Esophagus muscularis mucosa (tissue), 4 donors: ENCODE measurements around the gene GNB1. TPM values are rescaled to one million over a fixed set of nuclear protein-coding genes. Genes with fewer than 3 reads are reported as not detected.
A peak's percentile ranks its signal among the peaks of the same experiment; 100 is the strongest.

Source experiments
- DNase-seq: peaks from one replicate; pipeline ENCODE4 v3.0.0-alpha.2; 2017; ENCODE audit errors: extremely low spot score
- H3K27ac ChIP-seq, 4 donors: fragments of 200-600 bp; sonication (generic); replicated peaks in 1 of 4; 1 replicate in 3 of 4; 2 replicates in 1 of 4; pipeline ENCODE4 v1.5.1; 2016 to 2019; ENCODE audit warnings: mild to moderate bottlenecking in 1 of 4
- H3K27me3 ChIP-seq, 4 donors: fragments of 200-600 bp; sonication (generic); one replicate each; pipeline versions ENCODE4 v1.5.1 to v1.6.0; 2016 to 2019
- H3K36me3 ChIP-seq, 4 donors: fragments of 200-600 bp; sonication (generic); one replicate each; pipeline ENCODE4 v1.5.1; 2016 to 2019
- H3K4me1 ChIP-seq, 4 donors: fragments of 200-600 bp; sonication (generic); one replicate each; pipeline ENCODE4 v1.5.1; 2016 to 2019
- H3K4me3 ChIP-seq, 4 donors: fragments of 200-600 bp; sonication (generic); 1 replicate in 2 of 4; 2 replicates in 2 of 4; pipeline ENCODE4 v1.5.1; 2016 to 2019; ENCODE audit warnings: mild to moderate bottlenecking in 4 of 4, moderate library complexity in 1 of 4
- H3K9me3 ChIP-seq, 4 donors: fragments of 200-600 bp; sonication (generic); 1 replicate in 3 of 4; 2 replicates in 1 of 4; pipeline ENCODE4 v1.5.1; 2016 to 2019
- CTCF ChIP-seq, 3 experiments: fragments of 200-600 bp in 2 of 3; fragments of 450-650 bp in 1 of 3; sonication (generic) in 2 of 3; IDR thresholded peaks; one replicate each; pipeline ENCODE4 v1.5.1; 2017 to 2019; ENCODE audit warnings: antibody characterized with exemption in 3 of 3, mild to moderate bottlenecking in 2 of 3, moderate library complexity in 1 of 3
- EP300 ChIP-seq: sonication (generic); formaldehyde crosslinking; IDR thresholded peaks from one replicate; pipeline ENCODE4 v1.6.1; 2017; ENCODE audit warnings: antibody characterized with exemption
- POLR2A ChIP-seq: fragments of 450-650 bp; IDR thresholded peaks from one replicate; pipeline ENCODE4 v1.6.1; 2017; ENCODE audit warnings: antibody characterized with exemption, moderate library complexity, mild to moderate bottlenecking, low read depth
- POLR2AphosphoS5 ChIP-seq, 2 donors: sonication (generic); formaldehyde crosslinking; IDR thresholded peaks; one replicate each; pipeline ENCODE4 v1.6.1; 2017; ENCODE audit warnings: antibody characterized with exemption in 2 of 2
- WGBS: methylation state at CpG from one replicate; pipeline ENCODE4 v1.1.5; 2018; 5-methylcytosine and 5-hydroxymethylcytosine counted together
- intact Hi-C: fragments of 100-400 bp; cut with DNase I; formaldehyde crosslinking; loops from one replicate; pipeline ENCODE4 v1.15.1; 2023
- total RNA-seq, 4 donors: library from RNA; depleted of rRNA; stranded (reverse); fragments of >200 nt; gene quantifications; one replicate each; pipeline versions ENCODE4 v1.1.0 to v1.2.1, GENCODE V29; 2016

Gene GNB1
- total RNA-seq, 4 donors from 2014 or later, result 124 to 166 (median 161) TPM

GRCh38 chr1:1779691-1780597 is 110.9 kb downstream of the GNB1 start:
- 59% methylated on average over 14 of the region's 19 CpGs for WGBS
- intact Hi-C loops, result no loop called here
- Histone ChIP-seq H3K27ac (peak overlapping the region; percentile 91 to 98 (median 96)), H3K4me1 (peaks cover 67 to 84% (median 80%) of the 10 kb centered on the region in 4 donors), H3K9me3 (no peaks in the 10 kb centered on the region), H3K36me3 (peaks cover 3 to 8% (median 5%) of the 10 kb centered on the region in 4 donors), H3K27me3 (no peaks in the 10 kb centered on the region), H3K4me3 (peak overlapping the region in 3 of 4 donors; percentile 80 to 95 (median 92))
- TF ChIP-seq POLR2A (no peak), CTCF (IDR thresholded peaks at IDR 0.05) (no peak), EP300 (no peak), POLR2AphosphoS5 (IDR thresholded peaks at IDR 0.05) (peak; percentile 7 to 52)
- no peak for DNase-seq

DNA sequence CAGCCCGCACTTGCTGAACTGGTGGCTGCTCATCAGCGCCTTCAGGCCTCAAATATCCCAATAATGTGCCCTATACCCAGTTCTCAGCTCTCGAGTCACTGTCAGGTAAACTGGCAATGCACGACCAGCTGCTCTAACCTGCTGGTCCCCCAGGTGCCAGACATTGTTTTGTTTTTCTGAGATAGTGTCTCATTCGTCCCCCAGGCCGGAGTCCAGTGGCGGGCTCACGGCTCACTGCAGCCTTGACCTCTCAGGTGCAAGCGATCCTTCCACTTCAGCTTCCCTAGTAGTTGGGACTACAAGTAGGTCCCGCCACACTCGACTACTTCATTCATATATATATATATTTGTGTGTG is 111.6 kb downstream of the GNB1 start:
- Histone ChIP-seq H3K27me3 (no peaks in the 10 kb centered on the region), H3K9me3 (no peaks in the 10 kb centered on the region), H3K27ac (peak overlapping the region; percentile 91 to 98 (median 96)), H3K4me1 (peaks cover 67 to 90% (median 86%) of the 10 kb centered on the region in 4 donors), H3K36me3 (peaks cover 0 to 2% (median 0%) of the 10 kb centered on the region in 4 donors), H3K4me3 (peak overlapping the region; percentile 80 to 95 (median 94))
- TF ChIP-seq POLR2AphosphoS5 (IDR thresholded peaks at IDR 0.05) (no peak), CTCF (IDR thresholded peaks at IDR 0.05) (no peak)
- no peak for DNase-seq
- 81% methylated on average over 10 of the region's 11 CpGs for WGBS
- intact Hi-C loops, result no loop called here

DNA sequence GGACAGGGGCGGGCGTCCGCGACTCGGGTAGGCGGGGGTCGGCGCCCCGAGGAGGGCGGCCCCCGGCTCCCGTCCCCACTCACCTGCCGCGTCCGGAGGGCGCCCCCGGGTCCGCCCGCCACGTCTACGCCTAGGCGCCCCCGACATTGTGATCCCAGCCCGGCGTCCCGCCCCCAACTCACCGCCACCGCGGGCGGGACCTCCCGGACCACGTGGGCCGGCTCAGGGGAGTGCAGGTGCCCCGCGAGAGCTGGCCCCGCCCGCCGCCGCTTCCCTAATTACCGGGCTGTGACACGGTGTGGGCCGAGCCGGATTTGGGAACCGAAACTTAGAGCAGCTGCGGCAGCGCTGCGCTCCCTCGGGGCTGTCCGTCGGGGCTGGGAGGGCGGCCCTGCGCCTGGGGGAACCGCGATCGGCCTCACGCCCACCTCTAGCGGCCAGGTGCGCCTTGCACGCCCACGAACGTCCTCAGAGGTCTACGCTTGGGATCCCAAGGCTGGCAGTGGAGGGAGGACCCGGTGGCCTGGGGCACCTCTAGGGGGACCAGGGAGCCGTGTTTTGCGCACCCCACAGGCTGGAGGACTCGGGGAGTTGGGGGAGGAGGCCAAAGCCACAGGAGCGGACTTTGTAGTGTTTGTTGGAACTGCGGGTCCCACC is 112.1 kb downstream of the GNB1 start:
- Histone ChIP-seq H3K27me3 (no peaks in the 10 kb centered on the region), H3K4me1 (peaks cover 67 to 92% (median 88%) of the 10 kb centered on the region in 4 donors), H3K27ac (peak overlapping the region; percentile 91 to 98 (median 96)), H3K4me3 (peak overlapping the region; percentile 80 to 95 (median 94)), H3K36me3 (no peaks in the 10 kb centered on the region), H3K9me3 (no peaks in the 10 kb centered on the region)
- intact Hi-C loops, result loop anchor here (1.0 kb wide), 1 partner anchor 129 kb away; no protein-coding TSS in a partner anchor
- no peak for DNase-seq
- WGBS, result 0% methylated on average over 11 of the region's 68 CpGs
- TF ChIP-seq POLR2AphosphoS5 (IDR thresholded peaks at IDR 0.05) (peak; percentile 14 to 28), EP300 (no peak)

DNA sequence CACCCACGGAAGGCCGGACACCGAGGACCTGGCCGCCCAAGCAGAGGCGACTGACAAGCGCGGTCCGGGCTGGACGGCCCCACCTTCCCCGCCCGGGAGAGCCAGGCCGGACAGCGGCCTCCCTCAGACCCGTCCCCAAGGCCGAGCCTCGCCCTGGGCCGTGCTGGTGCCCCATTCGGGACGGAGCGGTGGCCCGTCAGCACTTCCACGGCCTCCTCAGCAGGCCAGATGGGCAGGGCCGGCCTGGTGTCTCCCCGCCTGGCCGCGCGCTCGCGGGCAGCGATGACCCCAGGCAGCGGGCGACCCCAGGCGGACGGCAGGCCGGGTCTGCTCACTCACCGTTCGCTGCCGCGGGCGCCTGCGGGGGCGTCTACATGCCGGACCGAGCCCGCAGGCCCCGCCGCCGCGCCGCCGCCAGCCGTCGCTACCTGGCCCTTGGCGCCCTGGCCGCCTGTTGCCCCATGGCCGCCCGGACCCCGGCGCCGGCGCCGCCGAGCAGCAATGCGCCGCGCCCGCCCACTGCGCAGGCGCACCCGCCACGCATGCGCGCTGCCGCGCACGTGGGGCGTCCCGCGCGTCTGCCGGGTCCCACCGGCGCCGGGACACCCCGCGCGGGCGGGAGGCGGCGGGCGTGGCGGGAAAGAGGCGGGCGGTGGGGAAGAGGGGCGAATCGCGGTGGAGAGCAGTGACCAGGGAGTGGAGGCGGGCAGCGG is 112.8 kb downstream of the GNB1 start, which contains the start of gene NADK:
NADK (minus strand) TSS at position 521 of the 713 bp plus-strand sequence. CDS start 13,064 bp downstream, outside the sequence.
- no peaks in the 10 kb centered on the region for H3K9me3 ChIP-seq
- intact Hi-C loops, result loop anchor here (1.0 kb wide), 1 partner anchor 129 kb away; no protein-coding TSS in a partner anchor
- H3K36me3 ChIP-seq, result no peaks in the 10 kb centered on the region
- peak within 1 kb of the TSS; percentile 80 to 95 (median 94) for H3K4me3 ChIP-seq
- no peaks in the 10 kb centered on the region for H3K27me3 ChIP-seq
- peaks cover 63 to 92% (median 82%) of the 10 kb centered on the region in 4 donors for H3K4me1 ChIP-seq
- WGBS, result 0% methylated on average over 10 of the region's 99 CpGs
- H3K27ac ChIP-seq, result peak within 1 kb of the TSS; percentile 91 to 98 (median 96)
- DNase-seq, result no peak
- TF ChIP-seq CTCF (IDR thresholded peaks at IDR 0.05), result peak in 1 of 3 experiments; percentile 23
- no peak for TF ChIP-seq POLR2A
- TF ChIP-seq POLR2AphosphoS5 (IDR thresholded peaks at IDR 0.05), result peak in 1 of 2 donors; percentile 12
- no peak for TF ChIP-seq EP300
